BLaER1 treated with 17β-estradiol and CSF1 and Interleukin-3, amounts not matched to agents 10 nM and 100 nM (cell line): ENCODE results near the gene ACOT11.

Experiments
- H3K27ac ChIP-seq, 11 experiments: shearing (Covaris generic); formaldehyde crosslinking; 2 replicates each; pipeline ENCODE4 v1.8.1; 2022
- H3K27me3 ChIP-seq, 11 experiments: shearing (Covaris generic); formaldehyde crosslinking; 2 replicates each; pipeline ENCODE4 v1.8.1; 2022
- H3K36me3 ChIP-seq, 11 experiments: shearing (Covaris generic); formaldehyde crosslinking; 2 replicates each; pipeline ENCODE4 v1.8.1; 2022
- H3K4me1 ChIP-seq, 10 experiments: shearing (Covaris generic); formaldehyde crosslinking; 2 replicates each; pipeline ENCODE4 v1.8.1; 2022
- H3K4me2 ChIP-seq, 11 experiments: shearing (Covaris generic); formaldehyde crosslinking; 2 replicates each; pipeline ENCODE4 v1.8.1; 2022
- H3K4me3 ChIP-seq, 10 experiments: shearing (Covaris generic); formaldehyde crosslinking; 2 replicates each; pipeline ENCODE4 v1.8.1; 2022
- H3K9ac ChIP-seq, 11 experiments: shearing (Covaris generic); formaldehyde crosslinking; 2 replicates each; pipeline ENCODE4 v1.8.1; 2022
- H3K9me3 ChIP-seq, 11 experiments: shearing (Covaris generic); formaldehyde crosslinking; replicated peaks in 1 of 11; 2 replicates each; pipeline ENCODE4 v1.8.1; 2022
- H4K20me1 ChIP-seq, 11 experiments: shearing (Covaris generic); formaldehyde crosslinking; 2 replicates each; pipeline ENCODE4 v1.8.1; 2022
- Cebpa-rat ChIP-seq, 11 experiments: shearing (Covaris generic); IDR thresholded peaks; 2 replicates each; pipeline ENCODE4 v1.8.1; 2022

The ACOT11 gene

DNA sequence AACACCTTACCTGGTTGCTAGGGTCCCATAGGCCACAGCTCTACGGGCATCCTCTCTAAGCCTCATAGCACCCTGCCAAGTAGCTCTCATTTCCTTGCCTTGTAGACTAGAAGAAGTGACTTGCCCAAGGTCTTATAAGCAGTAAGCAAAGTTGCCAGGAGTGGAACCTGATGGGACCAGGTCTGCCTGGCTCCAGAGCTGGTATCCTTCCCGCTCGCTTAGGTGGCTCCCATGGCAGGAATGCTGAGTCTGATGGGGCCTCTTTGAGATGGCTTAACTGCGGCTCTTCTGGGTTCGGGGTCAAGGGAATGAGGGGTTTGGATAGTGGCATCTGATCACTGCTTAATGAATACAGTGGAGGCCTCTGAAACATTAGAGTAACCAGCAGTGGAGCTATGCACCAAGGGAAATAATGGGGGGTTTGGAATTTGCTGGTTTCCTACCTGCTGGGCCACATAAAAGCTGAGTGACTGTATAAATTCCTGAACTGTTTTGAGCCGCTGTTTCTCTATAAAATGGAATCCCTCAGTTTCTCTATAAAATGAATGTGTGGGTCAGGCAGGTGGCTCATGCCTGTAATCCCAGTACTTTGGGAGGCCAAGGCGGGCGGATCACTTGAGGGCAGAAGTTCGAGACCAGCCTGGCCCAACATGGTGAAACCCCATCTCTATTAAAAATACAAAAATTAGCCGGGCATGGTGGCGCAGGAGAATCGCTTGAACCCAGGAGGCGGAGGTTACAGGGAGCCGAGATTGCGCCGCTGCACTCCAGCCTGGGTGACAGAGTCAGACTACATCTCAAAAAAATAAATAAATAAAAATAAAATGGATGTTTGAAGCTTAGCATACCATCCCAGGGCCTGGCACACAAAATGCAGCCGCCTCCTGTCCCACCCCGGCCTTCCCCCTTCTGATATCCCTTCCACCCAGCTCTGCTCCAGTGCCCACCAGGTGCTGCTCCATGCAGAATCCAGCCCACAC lies 62.9 kb downstream of the ACOT11 start:
- TF ChIP-seq Cebpa-rat (IDR thresholded peaks at IDR 0.05), result no peak
- no peak overlapping the region for H3K27ac ChIP-seq
- H3K27me3 ChIP-seq, result no peaks in the 10 kb centered on the region
- H3K9me3 ChIP-seq, result no peaks in the 10 kb centered on the region
- no peak overlapping the region for H3K4me3 ChIP-seq
- H3K9ac ChIP-seq, result no peak overlapping the region
- peaks cover 5 to 30% (median 22%) of the 10 kb centered on the region in 10 experiments; a peak in 19 of 20 replicates for H3K4me1 ChIP-seq
- H4K20me1 ChIP-seq, result no peaks in the 10 kb centered on the region
- peaks cover 0 to 44% (median 0%) of the 10 kb centered on the region in 11 experiments; a peak in 3 of 22 replicates for H3K36me3 ChIP-seq
- no peak overlapping the region for H3K4me2 ChIP-seq

- Histone ChIP-seq H3K27me3 (no peaks in the 10 kb centered on the region), H3K9me3 (no peaks in the 10 kb centered on the region), H3K9ac (no peak overlapping the region), H3K36me3 (peaks cover 0 to 36% (median 0%) of the 10 kb centered on the region in 11 experiments; a peak in 3 of 22 replicates), H3K4me3 (no peak overlapping the region), H4K20me1 (no peaks in the 10 kb centered on the region), H3K4me2 (no peak overlapping the region), H3K4me1 (peaks cover 12 to 30% (median 22%) of the 10 kb centered on the region in 10 experiments; a peak in 19 of 20 replicates), H3K27ac (no peak overlapping the region)
- no peak for TF ChIP-seq Cebpa-rat (IDR thresholded peaks at IDR 0.05)
Observed at GRCh38 chr1:54611621-54612020, 63.6 kb downstream of the ACOT11 start.

- no peaks in the 10 kb centered on the region for H4K20me1 ChIP-seq
- H3K27me3 ChIP-seq, result no peaks in the 10 kb centered on the region
- TF ChIP-seq Cebpa-rat (IDR thresholded peaks at IDR 0.05), result no peak
- H3K4me3 ChIP-seq, result no peak overlapping the region
- H3K4me2 ChIP-seq, result no peak overlapping the region
- H3K36me3 ChIP-seq, result peaks cover 0 to 15% (median 0%) of the 10 kb centered on the region in 11 experiments; a peak in 2 of 22 replicates
- peaks cover 8 to 14% (median 11%) of the 10 kb centered on the region in 10 experiments; a peak in 19 of 20 replicates for H3K4me1 ChIP-seq
- no peak overlapping the region for H3K27ac ChIP-seq
- H3K9ac ChIP-seq, result no peak overlapping the region
- no peaks in the 10 kb centered on the region for H3K9me3 ChIP-seq
Observed at GRCh38 chr1:54614024-54614423, 66.0 kb downstream of the ACOT11 start.

DNA sequence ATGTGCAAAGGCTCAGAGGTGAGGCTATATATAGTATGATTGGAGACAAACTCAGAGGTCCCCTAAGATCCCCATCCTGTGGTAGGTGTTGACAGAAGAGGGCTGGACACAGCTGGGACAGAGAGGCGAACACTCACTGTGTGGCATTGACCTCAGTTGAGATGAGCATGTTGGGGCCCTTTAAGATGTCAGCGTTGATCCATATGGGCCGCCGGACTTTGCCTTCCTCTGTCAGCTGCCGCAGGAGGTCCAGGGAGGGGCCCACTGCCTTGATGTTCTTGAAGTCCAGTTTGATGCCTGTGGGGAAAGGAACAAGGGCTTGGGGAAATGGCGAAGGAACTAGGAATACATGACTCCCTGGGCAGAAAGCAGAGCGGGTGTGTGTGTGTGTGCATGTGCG lies 66.5 kb downstream of the ACOT11 start:
- Histone ChIP-seq H3K9ac (no peak overlapping the region), H3K4me3 (no peak overlapping the region), H3K27me3 (no peaks in the 10 kb centered on the region)

GRCh38 chr1:54615531-54616279 lies 67.7 kb downstream of the ACOT11 start:
- Histone ChIP-seq H3K36me3 (no peaks in the 10 kb centered on the region; a peak in 1 of 22 replicates), H3K27me3 (no peaks in the 10 kb centered on the region), H3K4me3 (no peak overlapping the region), H3K9me3 (no peaks in the 10 kb centered on the region), H3K27ac (no peak overlapping the region), H4K20me1 (no peaks in the 10 kb centered on the region), H3K9ac (no peak overlapping the region), H3K4me1 (peaks cover 0 to 13% (median 7%) of the 10 kb centered on the region in 10 experiments; a peak in 7 of 20 replicates), H3K4me2 (peak overlapping the region in 3 of 11 experiments; percentile 15 to 47 (median 41); a peak in 2 of 22 replicates)
- no peak for TF ChIP-seq Cebpa-rat (IDR thresholded peaks at IDR 0.05)

More for the DNA sequence above, 66.5 kb downstream of the ACOT11 start:
- Histone ChIP-seq H3K9me3 (no peaks in the 10 kb centered on the region), H3K36me3 (peaks cover 0 to 9% (median 0%) of the 10 kb centered on the region in 11 experiments; a peak in 2 of 22 replicates), H3K27ac (no peak overlapping the region), H4K20me1 (no peaks in the 10 kb centered on the region), H3K4me2 (no peak overlapping the region), H3K4me1 (peaks cover 4 to 13% (median 9%) of the 10 kb centered on the region in 10 experiments; a peak in 18 of 20 replicates)
- TF ChIP-seq Cebpa-rat (IDR thresholded peaks at IDR 0.05), result no peak

GRCh38 chr1:54619749-54620148 lies 71.7 kb downstream of the ACOT11 start:
- peak overlapping the region in 2 of 11 experiments; percentile 20 to 28; a peak in 1 of 22 replicates for H3K4me2 ChIP-seq
- H3K4me1 ChIP-seq, result peaks cover 0 to 13% (median 6%) of the 10 kb centered on the region in 10 experiments; a peak in 6 of 20 replicates
- H3K9me3 ChIP-seq, result no peaks in the 10 kb centered on the region
- no peaks in the 10 kb centered on the region for H3K36me3 ChIP-seq
- TF ChIP-seq Cebpa-rat (IDR thresholded peaks at IDR 0.05), result no peak
- H3K27me3 ChIP-seq, result no peaks in the 10 kb centered on the region
- no peak overlapping the region for H3K27ac ChIP-seq
- H4K20me1 ChIP-seq, result no peaks in the 10 kb centered on the region
- H3K9ac ChIP-seq, result no peak overlapping the region
- no peak overlapping the region for H3K4me3 ChIP-seq

- Histone ChIP-seq H3K27me3 (no peaks in the 10 kb centered on the region), H3K4me3 (no peak within 1 kb of the TSS), H3K9ac (no peak within 1 kb of the TSS), H3K4me2 (no peak within 1 kb of the TSS), H3K9me3 (no peaks in the 10 kb centered on the region), H4K20me1 (no peaks in the 10 kb centered on the region; a peak in 1 of 22 replicates), H3K27ac (no peak within 1 kb of the TSS), H3K4me1 (peaks cover 0 to 11% (median 3%) of the 10 kb centered on the region in 10 experiments; a peak in 1 of 20 replicates), H3K36me3 (no peaks in the 10 kb centered on the region)
- TF ChIP-seq Cebpa-rat (IDR thresholded peaks at IDR 0.05), result no peak
Observed at GRCh38 chr1:54623216-54624007, 75.4 kb downstream of the ACOT11 start, which contains the start of gene FAM151A. FAM151A (minus strand) TSS chr1:54623525; CDS start chr1:54623395, 130 bp downstream.
